GM21619 (cell line): ENCODE measurements around the gene SEPTIN8.

ENCODE experiments used
- ATAC-seq: cut with Tn5 transposase; IDR thresholded peaks from one replicate; pipeline ENCODE4 v1.9.1; 2021; ENCODE audit not compliant: unreplicated experiment

The SEPTIN8 gene

GRCh38 chr5:132785365-132785764 lies 8.3 kb upstream of the SEPTIN8 start:
- no peak for ATAC-seq

DNA sequence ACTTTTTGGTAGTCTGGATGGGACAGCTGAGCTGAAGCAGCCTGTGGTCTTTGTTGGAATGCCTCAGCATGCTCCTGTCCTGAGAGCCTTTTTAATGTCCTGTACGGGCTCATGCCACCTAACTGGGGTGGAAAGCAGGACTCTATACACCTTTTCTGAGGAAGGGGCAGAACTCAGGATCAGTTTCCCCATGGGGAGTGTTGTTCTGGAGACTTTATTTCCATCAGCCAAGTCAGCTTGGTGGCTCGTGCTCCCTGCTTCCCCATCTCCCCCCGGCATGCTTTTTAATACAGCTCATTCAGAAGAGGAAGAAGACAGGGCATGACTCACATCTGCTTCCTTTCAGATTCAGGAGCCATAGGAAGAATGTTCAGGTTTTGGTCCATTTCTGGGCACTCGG lies 5.1 kb upstream of the SEPTIN8 start:
- no peak for ATAC-seq

- ATAC-seq, result no peak
Measured at GRCh38 chr5:132781029-132781428, 4.0 kb upstream of the SEPTIN8 start.

GRCh38 chr5:132780577-132780976 lies 3.5 kb upstream of the SEPTIN8 start:
- ATAC-seq, result no peak

DNA sequence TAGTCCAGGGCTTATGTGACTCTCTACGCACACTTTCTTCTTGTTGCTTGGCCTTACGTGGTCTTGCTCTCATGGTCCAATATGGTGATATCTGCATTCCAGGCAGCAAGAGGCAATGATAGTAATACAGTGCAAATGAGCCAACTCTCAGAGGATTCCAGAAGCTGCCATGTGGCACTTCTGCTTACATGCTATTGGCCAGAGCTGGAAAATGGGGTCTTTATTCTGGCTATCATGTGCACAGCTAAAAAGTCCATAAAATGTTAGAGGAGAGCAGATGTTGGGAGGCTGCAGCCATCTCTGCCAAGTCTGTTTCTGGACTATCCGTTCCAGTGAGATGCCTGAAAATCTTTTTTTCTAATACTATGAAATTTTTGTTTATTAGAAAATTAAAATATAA lies 2.9 kb upstream of the SEPTIN8 start:
- no peak for ATAC-seq

GRCh38 chr5:132778856-132779255 lies 1.8 kb upstream of the SEPTIN8 start:
- ATAC-seq, result no peak

- no peak for ATAC-seq
Measured at GRCh38 chr5:132778129-132778528, 1.1 kb upstream of the SEPTIN8 start.

DNA sequence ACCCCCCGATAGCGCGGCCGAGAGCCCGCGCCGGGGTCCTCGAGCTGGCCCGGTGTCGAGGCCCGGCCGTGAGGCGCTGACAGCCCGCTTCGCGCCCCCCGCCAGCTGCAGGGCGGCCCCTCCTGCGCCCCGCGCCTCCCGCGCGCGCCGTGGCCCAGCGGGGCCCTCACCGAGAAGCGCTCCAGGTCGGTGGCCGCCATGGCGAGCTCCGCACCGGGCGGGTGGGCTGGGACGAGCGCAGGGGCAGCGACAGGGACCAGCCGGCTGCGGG lies 166 bp downstream of the SEPTIN8 start:
- no peak for ATAC-seq

DNA sequence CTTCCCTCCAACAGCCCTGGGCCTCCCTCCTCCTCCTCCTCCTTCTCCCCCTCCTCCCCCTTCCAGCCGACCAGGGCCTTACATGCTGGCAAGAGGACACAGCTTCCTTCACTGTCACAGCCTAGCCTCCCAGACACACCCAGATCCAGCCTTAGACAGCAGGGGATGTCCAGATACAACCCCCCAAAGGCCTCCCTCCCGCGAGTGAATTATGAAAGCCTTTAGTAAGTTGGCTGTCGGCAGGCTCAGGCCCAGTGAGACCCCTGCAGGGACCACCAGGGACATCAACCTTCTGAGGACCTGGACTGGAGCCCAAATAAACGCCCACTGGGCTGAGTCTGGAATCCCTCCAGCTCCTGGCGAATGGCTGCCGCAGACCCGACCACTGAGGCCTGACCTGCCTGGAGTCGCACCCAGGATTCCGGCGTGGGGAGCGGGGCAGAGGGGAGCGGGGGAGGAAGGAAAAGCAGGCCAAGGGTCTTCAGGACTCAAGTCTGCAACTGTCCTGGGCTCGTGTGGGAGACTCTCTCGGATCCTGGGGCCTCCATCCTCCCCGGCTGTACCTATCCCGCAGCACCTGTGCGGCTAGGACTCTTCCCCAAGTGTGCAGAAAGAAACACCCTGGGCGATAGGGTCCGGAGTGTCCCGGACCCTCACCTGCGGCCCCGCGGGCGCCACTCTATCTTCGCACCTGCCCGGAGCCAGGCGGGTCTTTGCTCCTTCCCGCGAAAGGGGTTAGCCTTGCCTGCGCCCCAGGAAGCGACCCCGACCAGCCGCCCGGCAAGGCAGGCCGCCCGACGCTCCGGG lies 705 bp downstream of the SEPTIN8 start:
- ATAC-seq, result peak; percentile 12

- ATAC-seq, result no peak
Measured at GRCh38 chr5:132775476-132775961, 1.5 kb downstream of the SEPTIN8 start.

- no peak for ATAC-seq
Measured at GRCh38 chr5:132774896-132775295, 2.1 kb downstream of the SEPTIN8 start.

- ATAC-seq, result no peak
Measured at GRCh38 chr5:132774406-132774805, 2.6 kb downstream of the SEPTIN8 start.

DNA sequence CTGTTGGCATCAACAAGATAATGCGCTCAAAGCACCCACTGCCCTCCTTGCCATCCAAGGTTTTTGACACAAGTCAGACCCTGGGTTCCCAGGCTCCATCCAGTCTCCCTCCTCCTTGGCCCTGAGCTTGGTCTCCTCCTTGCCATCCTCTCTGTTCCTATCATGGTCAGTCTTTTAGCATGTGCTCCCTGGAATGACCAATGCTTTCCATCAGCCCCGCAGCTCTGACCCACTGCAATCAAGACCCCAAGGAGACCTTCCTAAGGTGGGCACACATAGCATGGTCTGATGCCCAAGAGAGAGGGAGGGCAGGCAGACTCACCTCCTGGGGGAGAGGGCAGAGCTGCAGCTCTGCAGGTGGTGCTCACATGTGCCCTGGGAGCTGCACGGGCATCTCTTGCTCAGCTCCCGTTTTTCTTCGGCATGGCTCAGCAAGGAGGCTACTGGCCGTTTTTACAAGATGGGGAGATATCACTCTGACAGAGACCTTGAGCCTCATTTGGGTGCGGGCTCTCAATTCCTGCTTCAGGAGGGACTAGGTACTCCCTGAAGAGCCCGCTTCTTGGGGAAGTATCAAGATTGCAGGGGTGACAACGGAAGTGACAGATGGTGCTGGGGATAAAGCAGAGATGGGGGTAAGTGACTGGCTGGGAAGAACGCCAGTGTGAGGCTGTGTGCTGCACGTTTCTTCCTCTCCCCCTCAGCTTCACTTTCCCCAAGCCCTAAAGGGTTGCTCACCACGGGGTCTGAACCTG lies 3.3 kb downstream of the SEPTIN8 start:
- no peak for ATAC-seq

DNA sequence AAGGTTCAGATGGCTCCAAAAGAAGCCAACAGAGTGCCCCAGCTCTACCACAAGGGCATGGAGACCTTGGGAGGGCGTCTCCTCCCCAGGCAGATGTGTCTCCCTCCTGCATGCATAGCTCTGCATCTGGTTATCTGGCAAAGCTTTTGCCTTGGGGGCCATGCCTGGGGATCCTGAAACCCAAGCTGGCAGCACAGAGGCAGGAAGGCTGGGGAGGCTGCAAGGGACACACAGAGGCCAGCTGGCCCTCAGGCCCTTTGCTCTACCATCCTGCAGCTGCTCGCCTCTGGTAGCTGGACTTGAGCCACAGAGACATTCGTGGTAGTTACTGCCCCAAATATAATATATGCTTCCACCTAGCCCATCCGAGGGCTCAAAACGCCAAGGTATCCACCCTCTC lies 3.9 kb downstream of the SEPTIN8 start:
- ATAC-seq, result no peak

- ATAC-seq, result no peak
Measured at GRCh38 chr5:132772291-132773070, 4.6 kb downstream of the SEPTIN8 start.

GRCh38 chr5:132771503-132771998 lies 5.5 kb downstream of the SEPTIN8 start:
- ATAC-seq, result no peak

DNA sequence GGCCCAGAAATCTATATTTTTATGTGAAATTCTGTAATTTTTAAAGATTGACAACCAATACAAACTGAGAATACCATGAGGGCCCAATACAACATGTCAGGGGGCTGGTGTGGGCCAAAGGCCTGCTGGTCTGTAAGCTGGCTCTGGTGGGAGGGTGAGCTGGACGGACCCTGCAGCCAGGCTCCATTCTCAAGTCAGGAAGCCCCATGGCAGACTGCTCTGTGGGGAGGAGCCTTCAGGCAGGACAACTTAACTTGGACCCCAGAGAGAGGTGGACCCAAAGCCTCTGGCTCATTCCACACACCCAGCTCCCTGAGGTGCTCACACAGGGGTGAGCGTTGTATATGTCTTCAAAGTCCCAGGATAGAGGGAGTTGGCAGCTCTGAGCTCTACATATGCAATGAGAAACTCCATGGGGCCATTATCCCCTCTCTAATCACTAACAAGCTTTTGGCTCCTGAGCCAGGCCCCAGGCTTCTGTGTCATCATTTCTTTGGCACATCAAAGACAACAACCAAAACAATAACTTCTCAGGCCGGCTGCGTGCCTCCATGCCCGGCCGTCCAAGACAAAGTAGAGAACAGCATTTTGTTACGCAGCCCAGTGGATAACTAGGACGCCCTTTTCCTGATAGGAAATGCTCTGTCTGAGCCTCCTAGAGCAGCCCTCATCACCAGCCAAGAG lies 6.4 kb downstream of the SEPTIN8 start:
- no peak for ATAC-seq

DNA sequence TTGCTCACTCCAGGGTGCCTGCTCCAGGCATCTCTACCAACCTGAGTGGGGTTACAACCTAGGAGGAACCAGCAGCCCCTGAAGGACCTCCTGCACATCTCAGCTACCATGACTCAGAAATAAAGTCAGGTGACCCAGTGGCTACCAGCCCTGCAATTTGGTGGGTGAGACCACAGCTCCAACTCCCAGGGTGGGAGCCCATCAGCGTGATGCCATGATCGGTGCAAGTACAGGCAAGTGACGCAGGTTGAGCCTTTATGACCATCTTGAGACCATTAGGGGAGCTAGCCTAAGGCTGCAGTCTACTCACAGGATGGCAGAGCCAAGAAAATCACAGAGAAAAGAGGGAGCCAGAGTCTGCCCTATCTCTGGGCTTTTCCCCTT lies 8.6 kb downstream of the SEPTIN8 start:
- ATAC-seq, result no peak

- ATAC-seq, result no peak
Measured at GRCh38 chr5:132767150-132767549, 9.9 kb downstream of the SEPTIN8 start.

- ATAC-seq, result no peak
Measured at GRCh38 chr5:132766806-132767055, 10.3 kb downstream of the SEPTIN8 start.
